Measurements from ENCODE around the gene VPS37C. TPM values are rescaled to one million over a fixed set of nuclear protein-coding genes. Genes with fewer than 3 reads are reported as not detected.

Gene VPS37C
- total and polyA plus RNA-seq, 10 of the 15 experiments (the other 5 are each of a cell fraction or from before 2014, with no cell fraction given): 0.39 to 16.5 (median 7.8) TPM

- Histone ChIP-seq H3K9me3 (replicated peaks; ENCODE audit: control insufficient read depth, insufficient read depth, low read length) (no peaks in the 10 kb centered on the region), H3K4me1 (ENCODE audit: control insufficient read depth, insufficient read depth, low read length) (peaks cover 7% of the 10 kb centered on the region), H3K9ac (ENCODE audit: control insufficient read depth, insufficient read depth, low read length) (no peak overlapping the region), H3K4me2 (ENCODE audit: control insufficient read depth, insufficient read depth) (no peak overlapping the region), H3K79me2 (ENCODE audit: control insufficient read depth, insufficient read depth, low read length) (no peaks in the 10 kb centered on the region), H3K27ac (ENCODE audit: control insufficient read depth, insufficient read depth) (no peak overlapping the region), H3K36me3 (ENCODE audit: control insufficient read depth in 2 of 2, insufficient read depth in 2 of 2, low read length in 1 of 2) (peaks cover 4 to 17% of the 10 kb centered on the region in 2 experiments; a peak in 3 of 4 replicates), H4K20me1 (ENCODE audit: control insufficient read depth, insufficient read depth) (no peaks in the 10 kb centered on the region), H2AFZ (ENCODE audit: control insufficient read depth, low read depth, low read length) (no peak overlapping the region), H3K27me3 (replicated peaks in 1 of 2; ENCODE audit: control insufficient read depth in 2 of 2, insufficient read depth in 2 of 2, low read length in 1 of 2) (no peaks in the 10 kb centered on the region), H3K4me3 (no peak overlapping the region)
- POLR2A ChIA-PET: no interaction called here
- 90% methylated on average over 7 of the region's 7 CpGs for WGBS (ENCODE audit: insufficient coverage, insufficient replicate concordance, low lambda C conversion rate, missing lambda C conversion rate)
- no peak for TF ChIP-seq BCL11A (IDR thresholded peaks at IDR 0.05; ENCODE audit: low read depth, low read length)
- TF ChIP-seq RUNX3 (IDR thresholded peaks at IDR 0.05; ENCODE audit: low read length): no peak
- TF ChIP-seq, protein P1, sequence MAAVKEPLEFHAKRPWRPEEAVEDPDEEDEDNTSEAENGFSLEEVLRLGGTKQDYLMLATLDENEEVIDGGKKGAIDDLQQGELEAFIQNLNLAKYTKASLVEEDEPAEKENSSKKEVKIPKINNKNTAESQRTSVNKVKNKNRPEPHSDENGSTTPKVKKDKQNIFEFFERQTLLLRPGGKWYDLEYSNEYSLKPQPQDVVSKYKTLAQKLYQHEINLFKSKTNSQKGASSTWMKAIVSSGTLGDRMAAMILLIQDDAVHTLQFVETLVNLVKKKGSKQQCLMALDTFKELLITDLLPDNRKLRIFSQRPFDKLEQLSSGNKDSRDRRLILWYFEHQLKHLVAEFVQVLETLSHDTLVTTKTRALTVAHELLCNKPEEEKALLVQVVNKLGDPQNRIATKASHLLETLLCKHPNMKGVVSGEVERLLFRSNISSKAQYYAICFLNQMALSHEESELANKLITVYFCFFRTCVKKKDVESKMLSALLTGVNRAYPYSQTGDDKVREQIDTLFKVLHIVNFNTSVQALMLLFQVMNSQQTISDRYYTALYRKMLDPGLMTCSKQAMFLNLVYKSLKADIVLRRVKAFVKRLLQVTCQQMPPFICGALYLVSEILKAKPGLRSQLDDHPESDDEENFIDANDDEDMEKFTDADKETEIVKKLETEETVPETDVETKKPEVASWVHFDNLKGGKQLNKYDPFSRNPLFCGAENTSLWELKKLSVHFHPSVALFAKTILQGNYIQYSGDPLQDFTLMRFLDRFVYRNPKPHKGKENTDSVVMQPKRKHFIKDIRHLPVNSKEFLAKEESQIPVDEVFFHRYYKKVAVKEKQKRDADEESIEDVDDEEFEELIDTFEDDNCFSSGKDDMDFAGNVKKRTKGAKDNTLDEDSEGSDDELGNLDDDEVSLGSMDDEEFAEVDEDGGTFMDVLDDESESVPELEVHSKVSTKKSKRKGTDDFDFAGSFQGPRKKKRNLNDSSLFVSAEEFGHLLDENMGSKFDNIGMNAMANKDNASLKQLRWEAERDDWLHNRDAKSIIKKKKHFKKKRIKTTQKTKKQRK (IDR thresholded peaks at IDR 0.05; ENCODE audit: low read depth, low read length): no peak
- TF ChIP-seq LARP7 (IDR thresholded peaks at IDR 0.05): no peak
- no peak for TF ChIP-seq KAT2A (conservative IDR thresholded peaks at IDR 0.05; ENCODE audit: control insufficient read depth, low read depth, low read length)
- no peak for TF ChIP-seq POU2F2 (IDR thresholded peaks at IDR 0.05; ENCODE audit: borderline replicate concordance, low read depth, low read length)
- no peak for TF ChIP-seq CBX3 (IDR thresholded peaks at IDR 0.05; ENCODE audit: borderline replicate concordance, low read depth)
- TF ChIP-seq ESRRA (IDR thresholded peaks at IDR 0.05; ENCODE audit: low read length): no peak
- TF ChIP-seq NFYB (IDR thresholded peaks at IDR 0.05; ENCODE audit: insufficient read depth, low read depth, low read length): no peak
- CTCF ChIA-PET: interaction anchor here (1.1 to 1.7 kb wide), 2 partner anchors 161 to 164 kb away, joined by 5 to 7 read pairs; partner anchors contain the start of gene CD6
- BruUV-seq (replicated peaks): no TSS peak
- DNase-seq (ENCODE audit: low read depth, low spot score) (no peak), ATAC-seq (no peak), FAIRE-seq (no peak)
- in situ Hi-C loops (cut with MboI) (no loop called here), intact Hi-C loops (cut with micrococcal nuclease; ENCODE audit: unreplicated experiment) (no loop called here)
- SMC1A ChIA-PET (ENCODE audit: uncharacterized antibody, unreplicated experiment): interaction anchor here (1.0 kb wide), 1 partner anchor 91 kb away, joined by 3 read pairs; no protein-coding TSS in a partner anchor
- RAD21 ChIA-PET (ENCODE audit: unreplicated experiment): interaction anchor here (1.1 kb wide), 1 partner anchor 41 kb away, joined by 3 read pairs; no protein-coding TSS in a partner anchor
Measured at GRCh38 chr11:61133145-61133544, 28.1 kb downstream of the VPS37C start.

Measured in GM12878 (cell line).